GM18873 (cell line): ENCODE results near the gene HYCC2.
"Not testable (repeated sequence)": the region's sequence is repeated elsewhere in the genome, so short reads cannot be mapped to it uniquely, and the experiment has no call there.

Source experiments
- ATAC-seq: cut with Tn5 transposase; IDR thresholded peaks from one replicate; pipeline ENCODE4 v1.9.1; 2021; ENCODE audit warnings: mild to moderate bottlenecking, moderate library complexity, moderate number of reproducible peaks; ENCODE audit not compliant: unreplicated experiment, low FRiP score

Gene HYCC2

GRCh38 chr2:201073071-201073470, 1.6 kb upstream of the HYCC2 start:
- no peak for ATAC-seq

DNA sequence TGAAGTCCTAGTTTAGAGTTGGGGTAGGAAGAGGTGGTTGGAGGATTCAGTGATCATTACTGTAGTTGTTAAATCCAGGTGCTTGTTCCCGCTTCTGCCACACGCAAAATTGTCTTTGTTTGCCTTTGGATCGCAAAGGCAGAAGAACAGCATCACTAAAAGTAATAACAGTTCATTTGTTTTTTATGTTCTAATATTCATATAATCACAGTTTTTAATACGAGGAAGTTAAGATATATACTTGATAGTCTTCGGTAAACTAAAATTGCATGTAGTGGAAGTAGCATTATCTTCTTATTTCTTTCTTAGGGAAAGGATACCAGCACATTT, 695 bp upstream of the HYCC2 start:
- peak; percentile 1 for ATAC-seq

GRCh38 chr2:201070948-201071478, 458 bp downstream of the HYCC2 start:
- no peak for ATAC-seq

- ATAC-seq, result no peak
Measured at GRCh38 chr2:201064797-201065329, 6.6 kb downstream of the HYCC2 start.

- not testable (repeated sequence) for ATAC-seq
Measured at GRCh38 chr2:201063516-201063915, 8.0 kb downstream of the HYCC2 start.

DNA sequence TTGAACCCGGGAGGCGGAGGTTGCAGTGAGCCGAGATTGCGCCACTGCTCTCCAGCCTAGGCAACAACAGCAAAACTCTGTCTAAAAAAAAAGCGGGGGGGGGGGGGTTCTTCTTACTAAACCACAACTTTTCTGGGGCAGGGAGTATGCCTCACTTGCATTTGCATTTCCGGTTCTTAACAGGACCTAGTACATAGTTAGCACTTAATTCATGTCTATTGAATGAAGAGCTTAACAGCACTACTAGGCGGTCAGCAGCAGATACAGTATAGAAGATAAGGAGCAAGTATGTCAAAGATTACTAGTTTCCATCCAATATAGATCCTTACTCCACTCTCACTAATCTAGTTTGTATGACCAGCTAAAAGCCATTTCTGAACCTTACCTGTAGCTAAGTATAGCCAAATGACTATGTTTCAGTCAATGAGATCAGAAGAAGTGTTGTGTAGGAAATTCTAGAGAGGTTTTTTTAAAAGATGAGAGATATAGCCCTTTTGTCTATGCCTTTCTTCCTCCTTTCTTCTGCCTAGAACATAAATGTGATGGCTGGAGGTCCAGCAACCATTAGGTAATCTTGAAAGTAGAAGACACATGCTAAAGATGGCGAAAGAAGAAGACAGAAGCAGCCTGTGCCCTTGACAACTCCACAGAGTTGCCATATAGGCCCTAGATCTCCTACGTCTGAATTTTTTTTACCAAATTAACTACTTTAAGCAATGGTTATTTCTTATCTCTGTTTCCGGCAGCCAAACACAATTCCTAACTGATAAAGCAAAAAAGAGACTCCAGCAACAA, 11.3 kb downstream of the HYCC2 start:
- no peak for ATAC-seq

GRCh38 chr2:201058914-201059313, 12.6 kb downstream of the HYCC2 start:
- no peak for ATAC-seq

- no peak for ATAC-seq
Measured at GRCh38 chr2:201057715-201058248, 13.7 kb downstream of the HYCC2 start.

GRCh38 chr2:201057087-201057521, 14.4 kb downstream of the HYCC2 start:
- no peak for ATAC-seq

DNA sequence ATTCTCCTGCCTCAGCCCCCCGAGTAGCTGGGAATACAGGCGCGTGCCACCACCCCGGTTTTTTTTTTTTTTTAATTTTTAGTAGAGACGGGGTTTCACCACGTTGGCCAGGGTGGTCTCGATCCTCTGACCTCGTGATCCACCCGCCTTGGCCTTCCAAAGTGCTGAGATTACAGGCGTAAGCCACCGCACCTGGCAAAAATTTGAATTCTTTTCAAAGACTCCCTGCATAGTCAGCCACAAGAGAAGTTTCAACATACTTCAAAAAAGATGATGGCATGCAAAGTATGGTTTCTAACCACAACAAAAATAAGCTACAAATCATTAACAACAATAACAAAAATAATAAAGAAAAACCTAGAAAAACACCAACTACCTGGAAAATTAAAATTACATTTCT, 22.0 kb downstream of the HYCC2 start:
- ATAC-seq, result no peak

- no peak for ATAC-seq
Measured at GRCh38 chr2:201046881-201047280, 24.6 kb downstream of the HYCC2 start.

GRCh38 chr2:201043050-201043449, 28.4 kb downstream of the HYCC2 start:
- ATAC-seq, result not testable (repeated sequence)

GRCh38 chr2:201042451-201042850, 29.0 kb downstream of the HYCC2 start:
- ATAC-seq, result not testable (repeated sequence)

- ATAC-seq, result no peak
Measured at GRCh38 chr2:201040867-201041628, 30.4 kb downstream of the HYCC2 start.

DNA sequence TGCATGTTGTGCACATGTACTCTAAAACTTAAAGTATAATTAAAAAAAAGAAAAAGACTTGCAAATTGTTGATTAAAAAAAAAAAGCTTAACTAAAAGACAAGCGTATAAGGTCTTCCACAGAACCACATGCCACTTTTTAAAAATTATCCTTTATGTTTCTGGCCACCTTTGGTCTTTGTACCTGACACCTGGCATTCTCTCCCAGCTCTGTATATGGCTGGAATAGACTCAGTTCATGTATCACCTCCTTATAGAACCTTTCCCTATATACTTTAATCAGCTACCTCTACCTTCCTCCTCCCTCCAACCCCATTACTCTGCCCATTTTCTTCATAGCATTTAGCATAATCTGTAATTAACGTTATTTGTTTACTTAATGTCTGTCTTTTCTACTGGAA, 32.6 kb downstream of the HYCC2 start:
- ATAC-seq, result no peak

DNA sequence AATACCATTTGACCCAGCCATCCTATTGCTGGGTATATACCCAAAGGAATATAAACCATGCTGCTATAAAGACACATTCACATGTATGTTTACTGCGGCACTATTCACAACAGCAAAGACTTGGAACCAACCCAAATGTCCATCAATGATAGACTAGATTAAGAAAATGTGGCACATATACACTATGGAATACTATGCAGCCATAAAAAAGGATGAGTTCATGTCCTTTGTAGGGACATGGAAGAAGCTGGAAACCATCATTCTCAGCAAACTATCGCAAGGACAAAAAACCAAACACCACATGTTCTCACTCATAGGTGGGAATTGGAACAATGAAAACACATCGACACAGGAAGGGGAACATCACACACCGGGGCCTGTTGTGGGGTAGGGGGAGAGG, 33.1 kb downstream of the HYCC2 start:
- ATAC-seq, result not testable (repeated sequence)

- not testable (repeated sequence) for ATAC-seq
Measured at GRCh38 chr2:201034355-201034754, 37.1 kb downstream of the HYCC2 start.

DNA sequence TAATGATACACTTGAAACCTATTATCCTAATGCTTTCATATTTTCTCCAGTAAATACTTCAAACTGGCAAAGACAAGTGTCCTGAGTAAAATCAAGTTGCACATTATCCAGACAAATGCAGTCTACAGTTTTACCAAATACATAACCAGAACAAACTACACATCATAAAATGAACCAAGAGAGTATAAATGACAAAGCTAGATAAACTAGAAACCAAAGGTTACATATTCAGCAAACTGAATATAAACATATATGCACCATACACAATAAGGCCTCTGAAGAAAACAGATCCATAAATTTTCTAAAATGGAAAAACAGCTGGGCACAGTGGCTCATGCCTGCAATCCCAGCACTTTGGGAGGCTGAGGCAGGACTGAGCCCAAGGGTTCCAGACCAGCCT, 47.0 kb downstream of the HYCC2 start:
- ATAC-seq, result no peak

DNA sequence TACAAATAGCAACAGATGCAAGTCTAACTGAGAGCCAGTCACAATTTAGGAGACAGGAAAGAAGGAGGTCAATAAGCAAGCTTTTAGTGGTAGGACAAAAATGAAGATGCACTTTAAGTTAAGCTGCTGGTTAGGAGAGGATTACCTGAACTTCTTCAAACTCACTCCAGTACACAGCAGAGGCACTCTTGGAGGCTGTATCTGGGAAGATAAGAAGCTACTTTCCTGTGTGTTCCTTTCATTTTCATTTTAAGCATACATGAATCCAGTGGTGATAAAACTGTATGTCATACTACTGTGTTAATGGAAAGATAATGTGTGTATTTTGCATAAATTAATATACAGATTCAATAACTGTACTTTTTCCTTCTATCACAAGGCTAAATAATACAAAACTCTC, 49.6 kb downstream of the HYCC2 start:
- no peak for ATAC-seq
